OCI-LY3 (cell line): ENCODE results near the gene STIM1.

Source experiments
- H2AFZ ChIP-seq: fragments of 200-600, 300-600 bp; shearing (Covaris generic); 2 replicates; pipeline ENCODE4 v1.6.0; 2014; ENCODE audit warnings: antibody characterized with exemption, low read depth, low read length
- H3K27ac ChIP-seq: fragments of 200-600, 300-600 bp; sonication (generic); 2 replicates; pipeline ENCODE4 v1.5.1; 2014; ENCODE audit warnings: mild to moderate bottlenecking, low read length, moderate library complexity, mixed read lengths
- H3K27me3 ChIP-seq: fragments of 200-600, 300-600 bp; sonication (generic); 2 replicates; pipeline ENCODE4 v1.6.1; 2014; ENCODE audit warnings: low read depth, low read length, mixed read lengths
- H3K36me3 ChIP-seq: fragments of 200-600, 300-600 bp; sonication (generic); replicated peaks from 2 replicates; pipeline ENCODE3; 2014; ENCODE audit warnings: low read depth, low read length, mixed read lengths
- H3K4me1 ChIP-seq: fragments of 300-600, 200-600 bp; sonication (generic); 2 replicates; pipeline ENCODE4 v1.6.1; 2014; ENCODE audit warnings: low read length, mixed read lengths
- H3K4me2 ChIP-seq: fragments of 200-600, 300-600 bp; sonication (generic); 2 replicates; pipeline ENCODE4 v1.6.1; 2014; ENCODE audit warnings: low read length, mixed read lengths
- H3K4me3 ChIP-seq: fragments of 300-600, 200-600 bp; sonication (generic); 2 replicates; pipeline ENCODE4 v1.5.1; 2014; ENCODE audit warnings: antibody characterized with exemption, mild to moderate bottlenecking, low read length, moderate library complexity
- H3K79me2 ChIP-seq: fragments of 300-600, 200-600 bp; shearing (Covaris generic); 2 replicates; pipeline ENCODE4 v1.6.1; 2014; ENCODE audit warnings: mild to moderate bottlenecking, low read length, mixed read lengths
- H3K9ac ChIP-seq: fragments of 300-600, 200-600 bp; shearing (Covaris generic); 2 replicates; pipeline ENCODE4 v1.6.0; 2014; ENCODE audit warnings: mild to moderate bottlenecking, low read length, moderate library complexity
- H3K9me3 ChIP-seq: fragments of 200-600, 300-600 bp; shearing (Covaris generic); 2 replicates; pipeline ENCODE4 v1.6.1; 2014; ENCODE audit warnings: low read length, mixed read lengths; ENCODE audit not compliant: insufficient read depth
- H4K20me1 ChIP-seq: fragments of 200-600, 300-600 bp; sonication (generic); 2 replicates; pipeline ENCODE4 v1.6.1; 2016; ENCODE audit warnings: low read length, mixed read lengths; ENCODE audit not compliant: insufficient read depth
- EZH2phosphoT487 ChIP-seq: fragments of 200-600 bp; shearing (Covaris generic); IDR thresholded peaks from 2 replicates; pipeline ENCODE4 v1.6.1; 2018; ENCODE audit warnings: antibody characterized with exemption, mixed run types, low read depth
- TF ChIP-seq, protein P1 (sequence below): fragments of 200-600, 300-600 bp; sonication (generic); IDR thresholded peaks from 2 replicates; pipeline ENCODE4 v1.5.1; 2014; ENCODE audit warnings: antibody characterized with exemption, low read length, low read depth

STIM1 gene

GRCh38 chr11:4140067-4140636, 284.7 kb downstream of the STIM1 start:
- no peaks in the 10 kb centered on the region for H3K4me1 ChIP-seq
- no peaks in the 10 kb centered on the region for H4K20me1 ChIP-seq
- H3K9ac ChIP-seq = no peak overlapping the region
- H2AFZ ChIP-seq = no peak overlapping the region
- H3K36me3 ChIP-seq = peaks cover 71% of the 10 kb centered on the region
- H3K27ac ChIP-seq = no peak overlapping the region
- no peak overlapping the region for H3K4me3 ChIP-seq
- peaks cover 8% of the 10 kb centered on the region; the same call in 1 of the 2 replicates for H3K9me3 ChIP-seq
- no peak overlapping the region for H3K4me2 ChIP-seq
- no peaks in the 10 kb centered on the region for H3K79me2 ChIP-seq
- TF ChIP-seq, protein P1, sequence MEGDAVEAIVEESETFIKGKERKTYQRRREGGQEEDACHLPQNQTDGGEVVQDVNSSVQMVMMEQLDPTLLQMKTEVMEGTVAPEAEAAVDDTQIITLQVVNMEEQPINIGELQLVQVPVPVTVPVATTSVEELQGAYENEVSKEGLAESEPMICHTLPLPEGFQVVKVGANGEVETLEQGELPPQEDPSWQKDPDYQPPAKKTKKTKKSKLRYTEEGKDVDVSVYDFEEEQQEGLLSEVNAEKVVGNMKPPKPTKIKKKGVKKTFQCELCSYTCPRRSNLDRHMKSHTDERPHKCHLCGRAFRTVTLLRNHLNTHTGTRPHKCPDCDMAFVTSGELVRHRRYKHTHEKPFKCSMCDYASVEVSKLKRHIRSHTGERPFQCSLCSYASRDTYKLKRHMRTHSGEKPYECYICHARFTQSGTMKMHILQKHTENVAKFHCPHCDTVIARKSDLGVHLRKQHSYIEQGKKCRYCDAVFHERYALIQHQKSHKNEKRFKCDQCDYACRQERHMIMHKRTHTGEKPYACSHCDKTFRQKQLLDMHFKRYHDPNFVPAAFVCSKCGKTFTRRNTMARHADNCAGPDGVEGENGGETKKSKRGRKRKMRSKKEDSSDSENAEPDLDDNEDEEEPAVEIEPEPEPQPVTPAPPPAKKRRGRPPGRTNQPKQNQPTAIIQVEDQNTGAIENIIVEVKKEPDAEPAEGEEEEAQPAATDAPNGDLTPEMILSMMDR = no peak
- no peak for TF ChIP-seq EZH2phosphoT487
- H3K27me3 ChIP-seq = no peaks in the 10 kb centered on the region
